Measurements from ENCODE around the gene VSTM2L.

DNA sequence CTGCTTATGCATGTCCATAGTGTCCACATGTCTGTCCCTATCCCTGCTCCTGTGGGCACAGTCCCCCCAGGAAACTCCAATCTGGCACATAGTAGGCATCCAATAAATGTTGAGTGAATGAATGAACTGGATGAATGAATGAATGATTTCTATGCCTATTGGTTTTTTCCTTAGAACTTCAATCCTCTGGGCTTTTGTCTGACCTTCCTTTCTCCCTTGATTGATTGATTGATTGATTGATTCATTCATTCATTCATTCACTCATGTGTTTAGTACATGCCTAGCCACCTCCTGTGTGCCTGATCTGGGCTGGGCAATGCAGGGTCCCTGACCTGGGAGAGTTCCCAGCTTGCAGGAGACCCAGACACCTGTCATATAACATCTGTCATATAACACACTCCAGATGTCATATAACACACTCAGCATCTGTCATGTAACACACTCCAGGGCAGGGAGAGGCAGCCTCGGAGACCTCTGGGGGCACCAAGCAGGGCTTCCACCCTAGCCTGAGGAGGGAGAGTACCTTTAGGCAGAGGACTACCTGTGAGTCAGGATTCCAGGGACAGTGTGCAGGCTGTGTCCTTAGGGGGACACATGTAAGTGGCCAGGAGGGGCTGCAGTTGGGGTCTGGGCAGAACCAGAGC is 17.9 kb downstream of the VSTM2L start:
- TF ChIP-seq POLR2AphosphoS5 (IDR thresholded peaks at IDR 0.05; ENCODE audit: low read depth, low read length) (no peak), SIN3A (IDR thresholded peaks at IDR 0.05; ENCODE audit: borderline replicate concordance, insufficient read depth, low read length) (no peak), TAF1 (IDR thresholded peaks at IDR 0.05; ENCODE audit: borderline replicate concordance, insufficient read depth, low read length) (no peak)
- TF ChIP-seq, protein P1, sequence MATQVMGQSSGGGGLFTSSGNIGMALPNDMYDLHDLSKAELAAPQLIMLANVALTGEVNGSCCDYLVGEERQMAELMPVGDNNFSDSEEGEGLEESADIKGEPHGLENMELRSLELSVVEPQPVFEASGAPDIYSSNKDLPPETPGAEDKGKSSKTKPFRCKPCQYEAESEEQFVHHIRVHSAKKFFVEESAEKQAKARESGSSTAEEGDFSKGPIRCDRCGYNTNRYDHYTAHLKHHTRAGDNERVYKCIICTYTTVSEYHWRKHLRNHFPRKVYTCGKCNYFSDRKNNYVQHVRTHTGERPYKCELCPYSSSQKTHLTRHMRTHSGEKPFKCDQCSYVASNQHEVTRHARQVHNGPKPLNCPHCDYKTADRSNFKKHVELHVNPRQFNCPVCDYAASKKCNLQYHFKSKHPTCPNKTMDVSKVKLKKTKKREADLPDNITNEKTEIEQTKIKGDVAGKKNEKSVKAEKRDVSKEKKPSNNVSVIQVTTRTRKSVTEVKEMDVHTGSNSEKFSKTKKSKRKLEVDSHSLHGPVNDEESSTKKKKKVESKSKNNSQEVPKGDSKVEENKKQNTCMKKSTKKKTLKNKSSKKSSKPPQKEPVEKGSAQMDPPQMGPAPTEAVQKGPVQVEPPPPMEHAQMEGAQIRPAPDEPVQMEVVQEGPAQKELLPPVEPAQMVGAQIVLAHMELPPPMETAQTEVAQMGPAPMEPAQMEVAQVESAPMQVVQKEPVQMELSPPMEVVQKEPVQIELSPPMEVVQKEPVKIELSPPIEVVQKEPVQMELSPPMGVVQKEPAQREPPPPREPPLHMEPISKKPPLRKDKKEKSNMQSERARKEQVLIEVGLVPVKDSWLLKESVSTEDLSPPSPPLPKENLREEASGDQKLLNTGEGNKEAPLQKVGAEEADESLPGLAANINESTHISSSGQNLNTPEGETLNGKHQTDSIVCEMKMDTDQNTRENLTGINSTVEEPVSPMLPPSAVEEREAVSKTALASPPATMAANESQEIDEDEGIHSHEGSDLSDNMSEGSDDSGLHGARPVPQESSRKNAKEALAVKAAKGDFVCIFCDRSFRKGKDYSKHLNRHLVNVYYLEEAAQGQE (IDR thresholded peaks at IDR 0.05; ENCODE audit: insufficient read depth in 1 of 2, low read depth in 2 of 2, low read length in 2 of 2): no peak
